ENCODE data around the gene NOL12.

DNA sequence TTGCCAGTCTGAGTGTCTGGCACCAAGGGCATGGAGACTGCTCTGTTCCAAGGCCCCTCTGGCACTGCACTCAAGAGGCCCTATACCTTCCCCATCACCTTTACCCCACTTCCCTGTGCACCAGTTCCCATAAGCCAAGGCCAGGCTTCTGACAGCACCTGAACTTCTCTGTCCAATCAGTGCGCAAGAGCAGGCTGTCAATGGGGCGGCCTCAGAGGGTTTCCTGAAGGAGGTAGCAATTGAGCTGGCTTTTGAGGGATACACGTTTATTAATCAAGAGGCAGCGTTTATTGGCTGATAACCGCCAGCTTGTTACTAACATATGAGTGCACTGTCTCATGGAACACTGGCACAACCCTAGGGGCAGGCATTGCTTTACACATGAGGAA, 44.6 kb upstream of the NOL12 start:
- TF ChIP-seq, protein P1, sequence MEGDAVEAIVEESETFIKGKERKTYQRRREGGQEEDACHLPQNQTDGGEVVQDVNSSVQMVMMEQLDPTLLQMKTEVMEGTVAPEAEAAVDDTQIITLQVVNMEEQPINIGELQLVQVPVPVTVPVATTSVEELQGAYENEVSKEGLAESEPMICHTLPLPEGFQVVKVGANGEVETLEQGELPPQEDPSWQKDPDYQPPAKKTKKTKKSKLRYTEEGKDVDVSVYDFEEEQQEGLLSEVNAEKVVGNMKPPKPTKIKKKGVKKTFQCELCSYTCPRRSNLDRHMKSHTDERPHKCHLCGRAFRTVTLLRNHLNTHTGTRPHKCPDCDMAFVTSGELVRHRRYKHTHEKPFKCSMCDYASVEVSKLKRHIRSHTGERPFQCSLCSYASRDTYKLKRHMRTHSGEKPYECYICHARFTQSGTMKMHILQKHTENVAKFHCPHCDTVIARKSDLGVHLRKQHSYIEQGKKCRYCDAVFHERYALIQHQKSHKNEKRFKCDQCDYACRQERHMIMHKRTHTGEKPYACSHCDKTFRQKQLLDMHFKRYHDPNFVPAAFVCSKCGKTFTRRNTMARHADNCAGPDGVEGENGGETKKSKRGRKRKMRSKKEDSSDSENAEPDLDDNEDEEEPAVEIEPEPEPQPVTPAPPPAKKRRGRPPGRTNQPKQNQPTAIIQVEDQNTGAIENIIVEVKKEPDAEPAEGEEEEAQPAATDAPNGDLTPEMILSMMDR (IDR thresholded peaks at IDR 0.05): no peak
- TF ChIP-seq EP300 (IDR thresholded peaks at IDR 0.05) (no peak), POLR2AphosphoS5 (IDR thresholded peaks at IDR 0.05) (no peak)

Data from gastroesophageal sphincter (tissue), 3 donors.